H9 (cell line): ENCODE data around the gene KIF13A. TPM values are rescaled to one million over a fixed set of nuclear protein-coding genes. Genes with fewer than 3 reads are reported as not detected.

Experiments used
- DNase-seq: peaks from one replicate; pipeline ENCODE4 v3.0.0-alpha.2; 2017
- H2AFZ ChIP-seq: one replicate; pipeline ENCODE4 v1.6.1; 2013; ENCODE audit warnings: mild to moderate bottlenecking, low read length, control low read depth, moderate library complexity
- H2AK5ac ChIP-seq: 2 replicates; pipeline ENCODE4 v1.6.1; 2013; ENCODE audit warnings: low read length, control low read depth, mixed read lengths; ENCODE audit not compliant: insufficient read length
- H2BK120ac ChIP-seq: one replicate; pipeline ENCODE4 v1.6.1; 2013; ENCODE audit warnings: low read depth, mild to moderate bottlenecking, low read length, control low read depth, inconsistent platforms; ENCODE audit not compliant: poor library complexity, severe bottlenecking
- H2BK12ac ChIP-seq: 2 replicates; pipeline ENCODE4 v1.6.1; 2013; ENCODE audit warnings: low read length, control low read depth, mixed read lengths, low read depth; ENCODE audit not compliant: insufficient read length
- H2BK15ac ChIP-seq: 2 replicates; pipeline ENCODE4 v1.6.1; 2013; ENCODE audit warnings: low read depth, low read length, control low read depth
- H2BK20ac ChIP-seq: one replicate; pipeline ENCODE4 v1.6.1; 2013; ENCODE audit warnings: low read depth, mild to moderate bottlenecking, low read length, control low read depth, inconsistent platforms; ENCODE audit not compliant: poor library complexity, severe bottlenecking
- H2BK5ac ChIP-seq: 2 replicates; pipeline ENCODE4 v1.6.1; 2013; ENCODE audit warnings: low read length, control low read depth, mixed read lengths; ENCODE audit not compliant: insufficient read length
- H3K14ac ChIP-seq: 2 replicates; pipeline ENCODE4 v1.6.1; 2013; ENCODE audit warnings: low read length, control low read depth; ENCODE audit not compliant: insufficient read depth
- H3K18ac ChIP-seq: 2 replicates; pipeline ENCODE4 v1.6.1; 2013; ENCODE audit warnings: low read depth, mild to moderate bottlenecking, mixed read lengths, low read length, control low read depth; ENCODE audit not compliant: insufficient read length
- H3K23ac ChIP-seq: 2 replicates; pipeline ENCODE4 v1.6.1; 2013; ENCODE audit warnings: low read length, control low read depth, mixed read lengths, low read depth; ENCODE audit not compliant: insufficient read length
- H3K23me2 ChIP-seq: 2 replicates; pipeline ENCODE4 v1.6.1; 2013; ENCODE audit warnings: low read depth, mild to moderate bottlenecking, mixed read lengths, low read length, control low read depth; ENCODE audit not compliant: insufficient read length, poor library complexity, severe bottlenecking
- H3K27ac ChIP-seq: 2 replicates; pipeline ENCODE4 v1.5.1; 2013; ENCODE audit warnings: low read length, control low read depth, mixed read lengths, low read depth; ENCODE audit not compliant: insufficient read length
- H3K27me3 ChIP-seq: 2 replicates; pipeline ENCODE4 v1.6.1; 2013; ENCODE audit warnings: low read length, control low read depth, inconsistent platforms; ENCODE audit not compliant: insufficient read depth
- H3K4ac ChIP-seq: 2 replicates; pipeline ENCODE4 v1.6.1; 2013; ENCODE audit warnings: low read depth, mild to moderate bottlenecking, control low read depth, inconsistent platforms, low read length, moderate library complexity
- H3K4me1 ChIP-seq: 2 replicates; pipeline ENCODE4 v1.6.1; 2013; ENCODE audit warnings: low read length, control low read depth, inconsistent platforms; ENCODE audit not compliant: insufficient read depth
- H3K4me2 ChIP-seq: 2 replicates; pipeline ENCODE4 v1.6.1; 2013; ENCODE audit warnings: low read length, control low read depth, mixed read lengths; ENCODE audit not compliant: insufficient read length, insufficient read depth
- H3K56ac ChIP-seq: 2 replicates; pipeline ENCODE4 v1.6.1; 2013; ENCODE audit warnings: low read depth, mild to moderate bottlenecking, mixed read lengths, low read length, control low read depth; ENCODE audit not compliant: insufficient read length
- H3K79me1 ChIP-seq: 2 replicates; pipeline ENCODE4 v1.6.1; 2013; ENCODE audit warnings: low read depth, mild to moderate bottlenecking, moderate library complexity, low read length, control low read depth, inconsistent platforms; ENCODE audit not compliant: insufficient read depth, poor library complexity, severe bottlenecking
- H3K79me2 ChIP-seq: 2 replicates; pipeline ENCODE4 v1.6.1; 2013; ENCODE audit warnings: low read length, control low read depth, inconsistent platforms; ENCODE audit not compliant: insufficient read depth
- H3K9ac ChIP-seq: 2 replicates; pipeline ENCODE4 v1.6.1; 2013; ENCODE audit warnings: low read length, control low read depth, mixed read lengths; ENCODE audit not compliant: insufficient read length; ENCODE audit errors: extremely low read depth
- H3K9me3 ChIP-seq: one replicate; pipeline ENCODE4 v1.6.1; 2013; ENCODE audit warnings: low read depth, low read length, inconsistent platforms; ENCODE audit not compliant: control insufficient read depth
- H3T11ph ChIP-seq: one replicate; pipeline ENCODE4 v1.6.1; 2013; ENCODE audit warnings: mild to moderate bottlenecking, low read length, control low read depth, inconsistent platforms
- H4K20me1 ChIP-seq: one replicate; pipeline ENCODE4 v1.6.1; 2013; ENCODE audit not compliant: control insufficient read depth, insufficient read length, insufficient read depth
- H4K5ac ChIP-seq: 2 replicates; pipeline ENCODE4 v1.6.1; 2013; ENCODE audit warnings: low read depth, mild to moderate bottlenecking, mixed read lengths, low read length, control low read depth; ENCODE audit not compliant: insufficient read length
- H4K8ac ChIP-seq: replicated peaks from 2 replicates; pipeline ENCODE4 v1.6.1; 2013; ENCODE audit warnings: low read length, control low read depth, mixed read lengths, low read depth; ENCODE audit not compliant: insufficient read length
- H4K91ac ChIP-seq: 2 replicates; pipeline ENCODE4 v1.6.1; 2013; ENCODE audit warnings: low read depth, mild to moderate bottlenecking, moderate library complexity, mixed read lengths, low read length, control low read depth; ENCODE audit not compliant: insufficient read length
- H3K27ac Mint-ChIP-seq, 3 experiments: 2 replicates in 2 of 3; 3 replicates in 1 of 3; pipeline ENCODE4 v1.8.0; 2020 to 2021; ENCODE audit warnings: mixed read lengths in 3 of 3, mild to moderate bottlenecking in 1 of 3, moderate library complexity in 1 of 3
- H3K27me3 Mint-ChIP-seq: 2 replicates; pipeline ENCODE4 v1.8.0; 2021; ENCODE audit warnings: low read depth, mild to moderate bottlenecking, moderate library complexity, mixed read lengths
- H3K36me3 Mint-ChIP-seq, 3 experiments: 2 replicates in 2 of 3; 3 replicates in 1 of 3; pipeline ENCODE4 v1.8.0; 2020 to 2021; ENCODE audit warnings: low read depth in 3 of 3, mixed read lengths in 3 of 3; ENCODE audit not compliant: insufficient read depth in 1 of 3
- H3K4me1 Mint-ChIP-seq, 2 experiments: 2 replicates each; pipeline ENCODE4 v1.8.0; 2020; ENCODE audit warnings: mixed read lengths in 2 of 2
- H3K4me3 Mint-ChIP-seq, 2 experiments: 2 replicates in 1 of 2; 3 replicates in 1 of 2; pipeline ENCODE4 v1.8.0; 2020 to 2021; ENCODE audit warnings: mild to moderate bottlenecking in 2 of 2, mixed read lengths in 2 of 2, moderate library complexity in 1 of 2
- H3K9me3 Mint-ChIP-seq, 2 experiments: 2 replicates in 1 of 2; 3 replicates in 1 of 2; pipeline ENCODE4 v1.8.0; 2020; ENCODE audit warnings: mild to moderate bottlenecking in 2 of 2, mixed read lengths in 2 of 2, moderate library complexity in 1 of 2
- CTCF ChIP-seq: fragments of 200-600 bp; sonication (generic); conservative IDR thresholded peaks from 3 replicates; pipeline ENCODE4 v1.8.0; 2021; ENCODE audit warnings: antibody characterized with exemption, mild to moderate bottlenecking
- WGBS: extraction: QIAGEN DNeasy Blood & Tissue Kit; methylation state at CpG from one replicate; pipeline ENCODE4 v1.1.7; 2013; ENCODE audit warnings: missing lambda C conversion rate, low lambda C conversion rate, mixed read lengths; ENCODE audit not compliant: insufficient read length; ENCODE audit errors: extremely low coverage; 5-methylcytosine and 5-hydroxymethylcytosine counted together
- total RNA-seq: library from RNA; stranded (reverse); gene quantifications from 2 replicates; pipeline ENCODE4 v1.2.1, GENCODE V29; 2021

KIF13A gene
- total RNA-seq, 1 experiment from 2014 or later, result 38.2 TPM

- Histone ChIP-seq H2BK15ac (no peak overlapping the region), H2BK5ac (no peak overlapping the region), H4K8ac (no peak overlapping the region), H3K18ac (no peak overlapping the region), H3K56ac (no peak overlapping the region), H3K4me1 (no peaks in the 10 kb centered on the region), H2BK20ac (no peak overlapping the region), H3K23ac (no peak overlapping the region), H4K20me1 (no peaks in the 10 kb centered on the region), H3K14ac (no peak overlapping the region), H2AK5ac (no peak overlapping the region), H3K9me3 (no peaks in the 10 kb centered on the region), H4K5ac (no peak overlapping the region), H3K9ac (no peak overlapping the region), H3K27me3 (no peaks in the 10 kb centered on the region), H3K4me2 (no peak overlapping the region), H2BK12ac (no peak overlapping the region), H3K4ac (no peak overlapping the region), H3K79me1 (no peaks in the 10 kb centered on the region), H3K79me2 (no peaks in the 10 kb centered on the region), H4K91ac (no peak overlapping the region), H3K23me2 (no peaks in the 10 kb centered on the region), H3K27ac (no peak overlapping the region), H3T11ph (no peak overlapping the region), H2AFZ (no peak overlapping the region), H2BK120ac (no peak overlapping the region)
- Mint-ChIP-seq H3K4me1 (peaks cover 6 to 7% of the 10 kb centered on the region in 2 experiments; a peak in 3 of 4 replicates), H3K27me3 (no peaks in the 10 kb centered on the region), H3K9me3 (no peaks in the 10 kb centered on the region), H3K36me3 (no peaks in the 10 kb centered on the region), H3K27ac (no peak overlapping the region; a peak in 1 of 7 replicates), H3K4me3 (no peak overlapping the region)
- no CpG with 5 or more reads among the region's 11 CpGs for WGBS
- no peak for TF ChIP-seq CTCF
- DNase-seq, result no peak
Measured at GRCh38 chr6:17881085-17881858, 106.2 kb downstream of the KIF13A start.
